OCI-LY7 (cell line): ENCODE measurements around the gene SACM1L. TPM values are rescaled to one million over a fixed set of nuclear protein-coding genes. Genes with fewer than 3 reads are reported as not detected.
"Not testable (repeated sequence)": the region's sequence is repeated elsewhere in the genome, so short reads cannot be mapped to it uniquely, and the experiment has no call there.

Source experiments
- BruUV-seq: library from RNA; stranded (reverse); fragments of 400-500 nt; replicated peaks from 2 replicates; lab custom pipeline; 2021; lab: Mats Ljungman, UMichigan
- CTCF ChIA-PET: fragments of 300-600 bp; sonication (Branson Sonifier 250); formaldehyde crosslinking; loops from one replicate; lab custom pipeline; 2022; ENCODE audit warnings: antibody characterized with exemption; ENCODE audit not compliant: unreplicated experiment; lab: Charles Lee
- POLR2A ChIA-PET: fragments of 300-600 bp; sonication (Branson Sonifier 250); formaldehyde crosslinking; loops from one replicate; lab custom pipeline; 2022; ENCODE audit warnings: antibody characterized with exemption; lab: Charles Lee
- DNase-seq: peaks from one replicate; pipeline ENCODE4 v3.0.0-alpha.2; 2015; ENCODE audit warnings: low spot score
- H2AFZ ChIP-seq: fragments of 200-600 bp; sonication (generic), shearing (Covaris generic); 2 replicates; pipeline ENCODE4 v1.6.1; 2014; ENCODE audit warnings: mild to moderate bottlenecking, antibody characterized with exemption, low read length, moderate library complexity
- H3K27ac ChIP-seq: fragments of 200-600 bp; sonication (generic); 2 replicates; pipeline ENCODE4 v1.5.1; 2014; ENCODE audit warnings: mixed run types, low read depth, mild to moderate bottlenecking, moderate library complexity, low read length, inconsistent platforms; ENCODE audit not compliant: poor library complexity, severe bottlenecking
- H3K36me3 ChIP-seq: fragments of 200-600 bp; sonication (generic); 2 replicates; pipeline ENCODE4 v1.6.1; 2014; ENCODE audit warnings: mild to moderate bottlenecking, antibody characterized with exemption, low read length, moderate library complexity, mixed read lengths; ENCODE audit not compliant: insufficient read depth
- H3K4me1 ChIP-seq: fragments of 200-600 bp; sonication (generic); 2 replicates; pipeline ENCODE4 v1.5.1; 2014; ENCODE audit warnings: mild to moderate bottlenecking, low read length; ENCODE audit not compliant: insufficient read depth, poor library complexity, severe bottlenecking
- H3K4me2 ChIP-seq: fragments of 200-600 bp; sonication (generic); 2 replicates; pipeline ENCODE4 v1.6.1; 2014; ENCODE audit warnings: mild to moderate bottlenecking, low read length
- H3K4me3 ChIP-seq: fragments of 200-600 bp; sonication (generic); 2 replicates; pipeline ENCODE4 v1.5.1; 2014; ENCODE audit warnings: mild to moderate bottlenecking, low read depth, low read length; ENCODE audit not compliant: poor library complexity, severe bottlenecking
- H3K79me2 ChIP-seq: fragments of 200-600 bp; sonication (generic); 2 replicates; pipeline ENCODE4 v1.6.1; 2016; ENCODE audit warnings: low read depth, mild to moderate bottlenecking, low read length, moderate library complexity, mixed read lengths; ENCODE audit not compliant: insufficient read depth
- H3K9me2 ChIP-seq: fragments of 200-600 bp; sonication (generic); 2 replicates; pipeline ENCODE4 v1.6.1; 2016; ENCODE audit warnings: mild to moderate bottlenecking, low read length, mixed read lengths; ENCODE audit not compliant: insufficient read depth
- H3K9me3 ChIP-seq: fragments of 200-600 bp; sonication (generic); 2 replicates; pipeline ENCODE4 v1.6.1; 2014; ENCODE audit warnings: mild to moderate bottlenecking, mixed run types, low read length, mixed read lengths
- H4K20me1 ChIP-seq: fragments of 200-600 bp; sonication (generic); 2 replicates; pipeline ENCODE4 v1.6.1; 2014; ENCODE audit warnings: mild to moderate bottlenecking, antibody characterized with exemption, low read length, moderate library complexity, mixed read lengths; ENCODE audit not compliant: insufficient read depth
- EZH2phosphoT487 ChIP-seq: fragments of 200-600 bp; sonication (generic); IDR thresholded peaks from 2 replicates; pipeline ENCODE4 v1.6.1; 2018; ENCODE audit warnings: low read depth, borderline replicate concordance, mild to moderate bottlenecking, mixed run types, antibody characterized with exemption, low read length, moderate library complexity, mixed read lengths
- intact Hi-C: fragments of 100-400 bp; cut with micrococcal nuclease; formaldehyde crosslinking; loops from one replicate; pipeline ENCODE4 v1.10.0; 2022; ENCODE audit not compliant: unreplicated experiment
- total RNA-seq, 2 experiments: library from RNA; depleted of rRNA in 1 of 2; stranded (reverse); fragments of >200 nt in 1 of 2; shearing (Covaris generic) in 1 of 2; gene quantifications; 2 replicates each; pipeline ENCODE4 v1.2.3, GENCODE V29; 2014 to 2022
- TF ChIP-seq, protein P1 (sequence below): fragments of 200-600 bp; sonication (generic); conservative IDR thresholded peaks from 2 replicates; pipeline ENCODE4 v1.5.1; 2014; ENCODE audit warnings: mild to moderate bottlenecking, antibody characterized with exemption, low read length, moderate library complexity, mixed read lengths

SACM1L gene
- total RNA-seq, 2 experiments from 2014 or later = 35.5 to 54.9 TPM

DNA sequence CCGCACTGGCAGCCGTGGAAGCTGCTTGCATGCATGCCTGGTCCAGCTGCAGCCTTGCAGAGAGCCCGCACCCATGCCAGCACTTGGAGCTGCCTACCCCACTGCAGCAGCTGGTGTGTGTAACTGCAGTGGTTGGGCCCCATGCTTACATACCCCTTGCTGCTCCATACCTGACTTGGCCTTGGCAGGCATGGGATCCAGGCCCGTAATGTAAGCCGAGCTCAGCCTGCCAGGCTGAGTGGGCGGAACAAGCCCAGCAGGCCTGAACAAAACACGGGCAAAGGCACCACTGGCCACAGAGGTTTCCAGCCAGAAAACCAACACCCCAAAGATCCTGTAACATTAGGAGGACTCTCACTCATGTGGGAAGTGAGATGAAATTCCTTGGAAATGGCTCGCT, 58.9 kb downstream of the SACM1L start:
- intact Hi-C loops = no loop called here
- BruUV-seq = no TSS peak
- Histone ChIP-seq H2AFZ (no peak overlapping the region), H3K4me2 (no peak overlapping the region), H3K36me3 (peaks cover 22% of the 10 kb centered on the region; the same call in 1 of the 2 replicates), H3K79me2 (no peaks in the 10 kb centered on the region), H3K27ac (no peak overlapping the region), H3K4me1 (no peaks in the 10 kb centered on the region), H4K20me1 (no peaks in the 10 kb centered on the region), H3K9me3 (no peaks in the 10 kb centered on the region), H3K9me2 (no peaks in the 10 kb centered on the region), H3K4me3 (no peak overlapping the region)
- no peak for DNase-seq
- CTCF ChIA-PET = interaction anchor here (0.6 kb wide), 1 partner anchor 92 kb away, joined by 3 read pairs; no protein-coding TSS in a partner anchor
- TF ChIP-seq EZH2phosphoT487 = no peak
- TF ChIP-seq, protein P1, sequence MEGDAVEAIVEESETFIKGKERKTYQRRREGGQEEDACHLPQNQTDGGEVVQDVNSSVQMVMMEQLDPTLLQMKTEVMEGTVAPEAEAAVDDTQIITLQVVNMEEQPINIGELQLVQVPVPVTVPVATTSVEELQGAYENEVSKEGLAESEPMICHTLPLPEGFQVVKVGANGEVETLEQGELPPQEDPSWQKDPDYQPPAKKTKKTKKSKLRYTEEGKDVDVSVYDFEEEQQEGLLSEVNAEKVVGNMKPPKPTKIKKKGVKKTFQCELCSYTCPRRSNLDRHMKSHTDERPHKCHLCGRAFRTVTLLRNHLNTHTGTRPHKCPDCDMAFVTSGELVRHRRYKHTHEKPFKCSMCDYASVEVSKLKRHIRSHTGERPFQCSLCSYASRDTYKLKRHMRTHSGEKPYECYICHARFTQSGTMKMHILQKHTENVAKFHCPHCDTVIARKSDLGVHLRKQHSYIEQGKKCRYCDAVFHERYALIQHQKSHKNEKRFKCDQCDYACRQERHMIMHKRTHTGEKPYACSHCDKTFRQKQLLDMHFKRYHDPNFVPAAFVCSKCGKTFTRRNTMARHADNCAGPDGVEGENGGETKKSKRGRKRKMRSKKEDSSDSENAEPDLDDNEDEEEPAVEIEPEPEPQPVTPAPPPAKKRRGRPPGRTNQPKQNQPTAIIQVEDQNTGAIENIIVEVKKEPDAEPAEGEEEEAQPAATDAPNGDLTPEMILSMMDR = no peak
- POLR2A ChIA-PET = no interaction called here

DNA sequence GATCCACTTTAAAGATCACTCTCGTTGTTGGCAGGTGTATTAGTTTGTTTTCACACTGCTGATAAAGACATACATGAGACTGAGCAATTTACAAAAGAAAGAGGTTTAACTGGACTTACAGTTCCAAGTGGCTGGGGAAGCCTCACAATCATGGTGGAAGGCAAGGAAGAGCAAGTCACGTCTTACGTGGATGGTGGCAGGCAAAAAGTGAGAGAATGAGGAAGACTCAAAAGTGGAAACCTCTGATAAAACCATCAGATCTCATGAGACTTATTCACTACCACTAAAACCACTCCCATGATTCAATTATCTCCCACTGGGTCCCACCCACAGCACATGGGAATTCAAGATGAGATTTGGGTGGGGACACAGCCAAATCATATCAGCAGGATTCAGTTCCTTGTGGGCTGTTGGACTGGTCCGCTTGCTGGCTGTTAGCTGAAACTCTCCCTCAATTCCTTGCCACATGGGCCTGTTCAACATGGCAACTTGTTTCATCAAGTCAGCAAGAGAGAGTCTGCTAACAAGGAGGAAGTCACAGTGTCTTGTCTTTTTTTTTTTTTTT, 59.9 kb downstream of the SACM1L start:
- POLR2A ChIA-PET, H3K9me3 ChIP-seq, BruUV-seq, H2AFZ ChIP-seq, H3K9me2 ChIP-seq, H3K79me2 ChIP-seq, DNase-seq, H3K4me1 ChIP-seq, CTCF ChIA-PET, H4K20me1 ChIP-seq, H3K4me3 ChIP-seq, intact Hi-C loops, H3K4me2 ChIP-seq, H3K27ac ChIP-seq: not testable (repeated sequence)
- H3K36me3 ChIP-seq = peaks cover 11% of the 10 kb centered on the region; the same call in 1 of the 2 replicates

DNA sequence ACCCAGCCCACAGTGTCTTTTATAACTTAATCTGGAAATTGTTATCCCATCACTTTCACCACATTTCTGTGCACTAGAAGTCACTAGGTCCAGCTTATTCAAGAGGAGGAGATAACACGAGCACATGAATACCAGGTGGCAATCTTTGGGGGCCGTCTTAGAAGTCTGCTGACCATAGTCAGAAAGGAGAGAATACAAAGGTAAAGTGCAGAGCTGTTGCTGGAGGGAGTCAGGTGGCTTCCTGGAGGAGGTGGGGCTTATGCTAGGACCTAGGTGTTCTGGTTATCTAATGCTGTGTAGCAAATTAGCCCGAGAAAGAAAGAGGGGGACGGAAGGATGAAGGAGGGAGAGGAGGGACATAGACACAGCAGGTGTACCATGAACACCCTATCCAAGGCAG, 60.7 kb downstream of the SACM1L start:
- Histone ChIP-seq H3K4me2 (no peak overlapping the region), H3K9me2 (no peaks in the 10 kb centered on the region), H2AFZ (no peak overlapping the region), H3K9me3 (no peaks in the 10 kb centered on the region), H3K4me3 (no peak overlapping the region), H4K20me1 (no peaks in the 10 kb centered on the region), H3K4me1 (no peaks in the 10 kb centered on the region), H3K36me3 (0 out of 2 replicates have a peak, but pooled peaks cover 7% of the 10 kb centered on the region), H3K79me2 (no peaks in the 10 kb centered on the region), H3K27ac (no peak overlapping the region)
- intact Hi-C loops = no loop called here
- CTCF ChIA-PET = no interaction called here
- DNase-seq = no peak
- POLR2A ChIA-PET = no interaction called here
- TF ChIP-seq, protein P1 = no peak
- no peak for TF ChIP-seq EZH2phosphoT487
- no TSS peak for BruUV-seq
